GM23248 (cell line): ENCODE results near the gene ST7.

Experiments used
- EZH2 ChIP-seq: fragments of 200-600 bp; sonication (generic); IDR thresholded peaks from 2 replicates; pipeline ENCODE4 v1.6.1; 2018; ENCODE audit warnings: antibody characterized with exemption, mild to moderate bottlenecking; ENCODE audit not compliant: insufficient read depth, poor library complexity, severe bottlenecking
- EZH2phosphoT487 ChIP-seq: fragments of 200-600 bp; sonication (generic); IDR thresholded peaks from 2 replicates; pipeline ENCODE4 v1.6.1; 2018; ENCODE audit warnings: antibody characterized with exemption, moderate library complexity, mild to moderate bottlenecking, low read depth; ENCODE audit not compliant: insufficient read depth

GRCh38 chr7:117274951-117275350, 321.6 kb downstream of the ST7 start:
- TF ChIP-seq EZH2 (no peak), EZH2phosphoT487 (no peak)
